Measurements from ENCODE around the gene PTCSC3. TPM values are rescaled to one million over a fixed set of nuclear protein-coding genes. Genes with fewer than 3 reads are reported as not detected.
A peak's percentile ranks its signal among the peaks of the same experiment; 100 is the strongest.

PTCSC3 gene
- polyA plus RNA-seq, 2 of the 4 experiments (the other 2 are of a cell fraction), result not detected

GRCh38 chr14:36177489-36177888 lies 967 bp upstream of the PTCSC3 start:
- H3K4me2 ChIP-seq, result no peak overlapping the region
- H3K4me3 ChIP-seq, result no peak overlapping the region
- H3K27ac ChIP-seq, result no peak overlapping the region
- no peaks in the 10 kb centered on the region for H3K4me1 ChIP-seq
- ATAC-seq, result no peak
- TF ChIP-seq HEYL (CRISPR knock-in tag; IDR thresholded peaks at IDR 0.05) (no peak), EHMT2 (IDR thresholded peaks at IDR 0.05; ENCODE audit: low read depth) (no peak), REST (IDR thresholded peaks at IDR 0.05) (no peak), HDAC2 (IDR thresholded peaks at IDR 0.05) (no peak), RARB (CRISPR knock-in tag; IDR thresholded peaks at IDR 0.05) (no peak), CHD4 (IDR thresholded peaks at IDR 0.05; ENCODE audit: borderline replicate concordance) (no peak), ATOH8 (CRISPR knock-in tag; IDR thresholded peaks at IDR 0.05; ENCODE audit: low read depth) (no peak), MAFK (IDR thresholded peaks at IDR 0.05; ENCODE audit: partially characterized antibody) (no peak), TP53 (CRISPR knock-in tag; IDR thresholded peaks at IDR 0.05) (no peak)
- TF ChIP-seq, protein P1, sequence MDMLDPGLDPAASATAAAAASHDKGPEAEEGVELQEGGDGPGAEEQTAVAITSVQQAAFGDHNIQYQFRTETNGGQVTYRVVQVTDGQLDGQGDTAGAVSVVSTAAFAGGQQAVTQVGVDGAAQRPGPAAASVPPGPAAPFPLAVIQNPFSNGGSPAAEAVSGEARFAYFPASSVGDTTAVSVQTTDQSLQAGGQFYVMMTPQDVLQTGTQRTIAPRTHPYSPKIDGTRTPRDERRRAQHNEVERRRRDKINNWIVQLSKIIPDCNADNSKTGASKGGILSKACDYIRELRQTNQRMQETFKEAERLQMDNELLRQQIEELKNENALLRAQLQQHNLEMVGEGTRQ (IDR thresholded peaks at IDR 0.05), result no peak
- 0% methylated on average over 1 of the region's 1 CpG for WGBS (ENCODE audit: missing lambda C conversion rate)
- ChIA-PET CTCF (no interaction called here), POLR2A (no interaction called here)
- no peak for FAIRE-seq
- H3K9me3 ChIP-seq, result no peaks in the 10 kb centered on the region
- no peak for DNase-seq (ENCODE audit: low read depth in 1 of 2, low spot score in 1 of 2)

DNA sequence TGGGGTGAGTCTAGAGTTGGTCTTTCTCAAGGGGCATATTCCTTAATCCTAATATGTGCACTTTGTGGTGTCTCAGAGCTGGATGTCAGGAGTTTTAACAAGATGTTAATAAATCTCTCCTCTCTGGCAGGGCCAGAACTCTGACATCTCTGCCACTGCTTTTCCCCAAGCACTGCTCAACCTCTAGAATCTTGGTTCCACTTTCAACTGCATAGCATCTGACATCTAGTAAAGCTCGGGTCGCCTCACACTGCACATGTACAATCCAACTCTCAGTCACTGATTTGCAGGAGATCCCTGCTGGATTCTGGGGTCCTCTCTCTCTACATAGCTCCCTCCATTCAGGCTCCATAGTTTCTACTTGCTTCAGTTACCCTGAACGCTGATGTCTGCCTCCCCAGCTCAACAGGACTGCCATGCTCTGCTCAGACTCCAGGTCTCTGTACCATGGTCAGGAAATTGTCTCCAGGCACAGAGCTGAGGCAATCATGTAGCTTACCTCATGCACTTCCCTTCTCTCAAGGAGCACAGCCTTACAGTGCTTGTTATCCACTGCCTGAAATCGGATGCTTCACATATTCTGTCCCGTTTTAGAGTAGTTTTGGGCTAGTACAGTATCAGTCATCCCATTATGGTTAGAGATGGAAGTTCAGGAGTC lies 1.6 kb downstream of the PTCSC3 start:
- Histone ChIP-seq H3K4me1 (no peaks in the 10 kb centered on the region), H3K9me3 (no peaks in the 10 kb centered on the region), H3K4me3 (no peak overlapping the region), H3K27ac (no peak overlapping the region), H3K4me2 (no peak overlapping the region)
- DNase-seq (ENCODE audit: low read depth in 1 of 2, low spot score in 1 of 2) (no peak), ATAC-seq (peak in 1 of 2 experiments; percentile 34; a peak in 1 of 6 replicates), FAIRE-seq (no peak)
- 18% methylated on average over 5 of the region's 5 CpGs for WGBS (ENCODE audit: missing lambda C conversion rate)
- ChIA-PET CTCF (interaction anchor here (2.5 kb wide), 1 partner anchor 104 kb away, joined by 8 read pairs; no protein-coding TSS in a partner anchor), POLR2A (no interaction called here)
- TF ChIP-seq RAD21 (conservative IDR thresholded peaks at IDR 0.05 in 1 of 2, IDR thresholded peaks at IDR 0.05 in 1 of 2) (no peak), ZFP36 (IDR thresholded peaks at IDR 0.05; ENCODE audit: borderline replicate concordance, partially characterized antibody) (no peak), ZNF302 (CRISPR knock-in tag; IDR thresholded peaks at IDR 0.05) (no peak), ZSCAN20 (CRISPR knock-in tag; IDR thresholded peaks at IDR 0.05) (no peak), HOXB5 (CRISPR knock-in tag; IDR thresholded peaks at IDR 0.05) (no peak)
- TF ChIP-seq, protein P1 (IDR thresholded peaks at IDR 0.05), result no peak
- TF ChIP-seq, protein P2, sequence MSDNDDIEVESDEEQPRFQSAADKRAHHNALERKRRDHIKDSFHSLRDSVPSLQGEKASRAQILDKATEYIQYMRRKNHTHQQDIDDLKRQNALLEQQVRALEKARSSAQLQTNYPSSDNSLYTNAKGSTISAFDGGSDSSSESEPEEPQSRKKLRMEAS (IDR thresholded peaks at IDR 0.05), result no peak
